HepG2 (cell line): ENCODE measurements around the gene CYP46A1. TPM values are rescaled to one million over a fixed set of nuclear protein-coding genes. Genes with fewer than 3 reads are reported as not detected.

Source experiments
- BHLHE40 ChIP-seq: IDR thresholded peaks from 2 replicates; pipeline ENCODE4 v1.6.1; 2011; ENCODE audit warnings: low read length, improper control_type of control experiment
- ELF1 ChIP-seq: sonication (generic); formaldehyde crosslinking; IDR thresholded peaks from 2 replicates; pipeline ENCODE4 v1.4.0; 2020; ENCODE audit warnings: missing genetic modification reagents
- HDAC1 ChIP-seq: sonication (generic); formaldehyde crosslinking; IDR thresholded peaks from 2 replicates; pipeline ENCODE4 v1.5.1; 2020; ENCODE audit warnings: mild to moderate bottlenecking, missing genetic modification reagents
- KAT8 ChIP-seq: IDR thresholded peaks from 2 replicates; pipeline ENCODE4 v1.6.1; 2016; ENCODE audit warnings: missing genetic modification reagents, missing compliant biosample characterization
- KLF11 ChIP-seq: IDR thresholded peaks from 2 replicates; pipeline ENCODE4 v1.6.1; 2016; ENCODE audit warnings: missing compliant biosample characterization
- MAZ ChIP-seq, 2 experiments: sonication (generic) in 1 of 2; formaldehyde crosslinking in 1 of 2; IDR thresholded peaks; 2 replicates each; pipeline versions ENCODE4 v1.5.0 to v1.6.1; 2012 to 2020; ENCODE audit warnings: low read depth in 2 of 2, mild to moderate bottlenecking in 2 of 2, borderline replicate concordance in 1 of 2, improper control_type of control experiment in 1 of 2, low read length in 1 of 2, missing genetic modification reagents in 1 of 2, moderate library complexity in 1 of 2
- MED1 ChIP-seq: sonication (generic); formaldehyde crosslinking; IDR thresholded peaks from 2 replicates; pipeline ENCODE4 v1.4.0; 2020; ENCODE audit warnings: missing genetic modification reagents
- MTA3 ChIP-seq: sonication (generic); formaldehyde crosslinking; IDR thresholded peaks from 2 replicates; pipeline ENCODE4 v1.4.0; 2020; ENCODE audit warnings: missing genetic modification reagents
- NR2F6 ChIP-seq, 2 experiments: IDR thresholded peaks; 2 replicates each; pipeline ENCODE4 v1.6.1; 2016; ENCODE audit warnings: antibody characterized with exemption in 1 of 2, mild to moderate bottlenecking in 1 of 2
- TFDP2 ChIP-seq: sonication (generic); formaldehyde crosslinking; IDR thresholded peaks from 2 replicates; pipeline ENCODE4 v1.4.0; 2020; ENCODE audit warnings: missing genetic modification reagents
- ZBED4 ChIP-seq: sonication (generic); formaldehyde crosslinking; IDR thresholded peaks from 2 replicates; pipeline ENCODE4 v1.4.0; 2020; ENCODE audit warnings: missing genetic modification reagents, borderline replicate concordance
- ZC3H4 ChIP-seq: sonication (generic); formaldehyde crosslinking; IDR thresholded peaks from 2 replicates; pipeline ENCODE4 v1.4.0; 2020; ENCODE audit warnings: missing genetic modification reagents, borderline replicate concordance
- ZFP36 ChIP-seq: fragments of 150-350 bp; IDR thresholded peaks from 2 replicates; pipeline ENCODE4 v1.6.1; 2018; ENCODE audit warnings: borderline replicate concordance, low read length, low read depth; ENCODE audit not compliant: partially characterized antibody
- ZNF343 ChIP-seq: sonication (generic); formaldehyde crosslinking; IDR thresholded peaks from 2 replicates; pipeline ENCODE4 v1.4.0; 2020; ENCODE audit warnings: mild to moderate bottlenecking, missing genetic modification reagents
- ZNF550 ChIP-seq: sonication (generic); formaldehyde crosslinking; IDR thresholded peaks from 2 replicates; pipeline ENCODE4 v1.4.0; 2020; ENCODE audit warnings: mild to moderate bottlenecking, missing genetic modification reagents, borderline replicate concordance
- ZNF552 ChIP-seq: sonication (generic); formaldehyde crosslinking; IDR thresholded peaks from 2 replicates; pipeline ENCODE4 v1.9.0; 2022; ENCODE audit warnings: missing genetic modification reagents, mild to moderate bottlenecking, borderline replicate concordance
- ZNF646 ChIP-seq: sonication (generic); formaldehyde crosslinking; IDR thresholded peaks from 2 replicates; pipeline ENCODE4 v1.9.0; 2021; ENCODE audit warnings: mild to moderate bottlenecking, missing genetic modification reagents
- polyA plus RNA-seq, 8 experiments: library from polyadenylated mRNA; depleted of rRNA in 3 of 8; stranded (reverse) in 7 of 8; unstranded in 1 of 8; fragments of >200 nt; fragmentation: Illumina TruSeq in 4 of 8; extraction: Trizol in 4 of 8; gene quantifications; 2 replicates each; pipeline versions ENCODE4 v1.2.1 to v1.2.3, GENCODE V29; 2011 to 2016; ENCODE audit warnings: low read depth in 4 of 8, missing spikeins in 1 of 8, mixed read lengths in 1 of 8; ENCODE audit not compliant: insufficient read depth in 1 of 8
- total RNA-seq, 5 experiments: library from RNA; depleted of rRNA; stranded (reverse); fragments of >200 nt; fragmentation: Illumina TruSeq; extraction: Trizol; gene quantifications; 2 replicates each; pipeline ENCODE4 v1.2.3, GENCODE V29; 2016; ENCODE audit warnings: low read depth in 1 of 5

CYP46A1 gene
- total and polyA plus RNA-seq, 2 of the 13 experiments (the other 11 are each of a cell fraction or from before 2014, with no cell fraction given), result not detected

- TF ChIP-seq TFDP2, result peak; percentile 64; the same call in 1 of the 2 replicates
- no peak for TF ChIP-seq KLF11 (CRISPR knock-in tag)
- TF ChIP-seq ZNF552 (CRISPR knock-in tag), result no peak
- TF ChIP-seq HDAC1 (CRISPR knock-in tag), result peak; percentile 47; the same call in 1 of the 2 replicates
- no peak for TF ChIP-seq ZFP36
- peak; percentile 75; the same call in 1 of the 2 replicates for TF ChIP-seq MAZ (IDR thresholded peaks at IDR 0.05; ENCODE audit: borderline replicate concordance, low read depth, low read length)
- peak; percentile 66 for TF ChIP-seq MAZ (CRISPR knock-in tag; IDR thresholded peaks at IDR 0.05; ENCODE audit: low read depth)
- TF ChIP-seq NR2F6 (IDR thresholded peaks at IDR 0.05), result no peak
- no peak for TF ChIP-seq NR2F6 (CRISPR knock-in tag; IDR thresholded peaks at IDR 0.05)
- TF ChIP-seq ZNF646, result no peak
- TF ChIP-seq ZBED4 (CRISPR knock-in tag), result no peak
- no peak for TF ChIP-seq ZNF343 (CRISPR knock-in tag)
- TF ChIP-seq BHLHE40, result 0 out of 2 replicates have a peak, but pooled peaks have one; percentile 6
- TF ChIP-seq MED1 (CRISPR knock-in tag), result 0 out of 2 replicates have a peak, but pooled peaks have one; percentile 33
- no peak for TF ChIP-seq MTA3 (CRISPR knock-in tag)
- TF ChIP-seq KAT8 (CRISPR knock-in tag), result peak; percentile 91
- no peak for TF ChIP-seq ZC3H4 (CRISPR knock-in tag)
- peak; percentile 48; the same call in 1 of the 2 replicates for TF ChIP-seq ELF1
- TF ChIP-seq ZNF550 (CRISPR knock-in tag), result no peak
Measured at GRCh38 chr14:99683619-99684409, at the start of gene CYP46A1 (continued).
